ENCODE data around the gene INPP5A. TPM values are rescaled to one million over a fixed set of nuclear protein-coding genes. Genes with fewer than 3 reads are reported as not detected.

INPP5A gene
- total and polyA plus RNA-seq, 2 donors (not counting 1 experiment from before 2014, with no cell fraction given): 9.3 to 87.8 TPM

DNA sequence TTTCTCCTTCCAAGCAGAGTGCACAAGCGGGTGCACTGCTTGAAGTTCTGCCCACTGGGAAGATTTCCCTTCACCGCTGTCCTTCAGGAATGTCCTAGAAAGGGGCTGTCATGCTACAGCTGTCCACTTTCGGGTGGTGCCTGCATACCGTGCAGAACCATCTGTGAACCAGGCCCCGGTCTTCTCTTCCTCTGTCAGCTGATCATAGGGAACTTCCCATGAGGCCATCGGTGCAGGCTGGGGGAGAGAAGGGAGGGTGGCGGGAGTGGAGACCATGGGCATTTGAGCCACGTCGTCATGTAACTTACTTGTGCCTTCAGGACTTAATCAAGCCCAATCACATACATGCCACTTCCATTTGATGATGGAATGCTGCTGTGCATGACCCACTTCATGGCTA lies 136.7 kb downstream of the INPP5A start:
- Histone ChIP-seq H2AFZ (ENCODE audit: insufficient read depth, low read depth, low read length, poor library complexity, severe bottlenecking) (no peak overlapping the region), H3K27me3 (replicated peaks in 1 of 4; ENCODE audit: control extremely low read depth in 1 of 4, control insufficient read depth in 3 of 4, insufficient read depth in 4 of 4, low read length in 3 of 4) (no peaks in the 10 kb centered on the region), H3K27ac (ENCODE audit: low read length in 2 of 2) (no peak overlapping the region), H3K4me2 (replicated peaks; ENCODE audit: low read depth, low read length, poor library complexity, severe bottlenecking) (no peak overlapping the region), H4K20me1 (ENCODE audit: control insufficient read depth, insufficient read depth, low read length, poor library complexity, severe bottlenecking) (peaks cover 33% of the 10 kb centered on the region), H3K4me1 (ENCODE audit: control insufficient read depth in 2 of 2, insufficient read depth in 2 of 2, low read length in 2 of 2) (no peaks in the 10 kb centered on the region), H3K36me3 (replicated peaks in 1 of 2; ENCODE audit: control extremely low read depth in 1 of 2, control insufficient read depth in 1 of 2, extremely low read depth in 1 of 2, insufficient read depth in 2 of 2, low read length in 1 of 2) (peaks cover 0 to 2% of the 10 kb centered on the region in 2 experiments), H3K9ac (ENCODE audit: low read length) (no peak overlapping the region), H3K79me2 (ENCODE audit: control insufficient read depth, insufficient read depth, low read length) (peaks cover 32% of the 10 kb centered on the region), H3K9me3 (ENCODE audit: control extremely low read depth in 1 of 3, control insufficient read depth in 2 of 3, insufficient read depth in 1 of 3, low read length in 2 of 3) (peaks cover 0 to 8% (median 0%) of the 10 kb centered on the region in 3 donors), H3K4me3 (ENCODE audit: control extremely low read depth in 1 of 5, extremely low read depth in 1 of 5, insufficient read depth in 1 of 5, low read depth in 2 of 5, low read length in 4 of 5) (no peak overlapping the region)
- POLR2A ChIA-PET: no interaction called here
- TF ChIP-seq CTCF (IDR thresholded peaks at IDR 0.05) (no peak), EZH2 (IDR thresholded peaks at IDR 0.05; ENCODE audit: borderline replicate concordance, insufficient read depth, low read depth, low read length, poor library complexity, severe bottlenecking) (no peak)
- CTCF ChIA-PET: no interaction called here
- no peak for ATAC-seq (ENCODE audit: low read depth)
- intact Hi-C loops (cut with micrococcal nuclease): no loop called here
- no peak for DNase-seq
- no peak overlapping the region for H3K4me3 Mint-ChIP-seq
- H3K27ac Mint-ChIP-seq: no peak overlapping the region
- H3K27me3 Mint-ChIP-seq: no peaks in the 10 kb centered on the region
- no peaks in the 10 kb centered on the region for H3K9me3 Mint-ChIP-seq (ENCODE audit: insufficient read depth)
- WGBS (ENCODE audit: insufficient coverage): 98% methylated on average over 5 of the region's 9 CpGs
- peaks cover 4% of the 10 kb centered on the region for H3K4me1 Mint-ChIP-seq

GRCh38 chr10:132675031-132675740 lies 137.6 kb downstream of the INPP5A start:
- no peak overlapping the region for H3K4me3 Mint-ChIP-seq
- Histone ChIP-seq H4K20me1 (ENCODE audit: control insufficient read depth, insufficient read depth, low read length, poor library complexity, severe bottlenecking) (peaks cover 33% of the 10 kb centered on the region), H3K36me3 (replicated peaks in 1 of 2; ENCODE audit: control extremely low read depth in 1 of 2, control insufficient read depth in 1 of 2, extremely low read depth in 1 of 2, insufficient read depth in 2 of 2, low read length in 1 of 2) (peaks cover 2% of the 10 kb centered on the region in 2 experiments), H3K4me2 (replicated peaks; ENCODE audit: low read depth, low read length, poor library complexity, severe bottlenecking) (no peak overlapping the region), H3K4me3 (ENCODE audit: control extremely low read depth in 1 of 5, extremely low read depth in 1 of 5, insufficient read depth in 1 of 5, low read depth in 2 of 5, low read length in 4 of 5) (no peak overlapping the region), H3K9me3 (ENCODE audit: control extremely low read depth in 1 of 3, control insufficient read depth in 2 of 3, insufficient read depth in 1 of 3, low read length in 2 of 3) (peaks cover 0 to 8% (median 0%) of the 10 kb centered on the region in 3 donors), H3K9ac (ENCODE audit: low read length) (no peak overlapping the region), H2AFZ (ENCODE audit: insufficient read depth, low read depth, low read length, poor library complexity, severe bottlenecking) (no peak overlapping the region), H3K4me1 (ENCODE audit: control insufficient read depth in 2 of 2, insufficient read depth in 2 of 2, low read length in 2 of 2) (no peaks in the 10 kb centered on the region), H3K79me2 (ENCODE audit: control insufficient read depth, insufficient read depth, low read length) (peaks cover 28% of the 10 kb centered on the region), H3K27me3 (replicated peaks in 1 of 4; ENCODE audit: control extremely low read depth in 1 of 4, control insufficient read depth in 3 of 4, insufficient read depth in 4 of 4, low read length in 3 of 4) (no peaks in the 10 kb centered on the region), H3K27ac (ENCODE audit: low read length in 2 of 2) (no peak overlapping the region)
- ATAC-seq (ENCODE audit: low read depth): no peak
- no peaks in the 10 kb centered on the region for H3K27me3 Mint-ChIP-seq
- intact Hi-C loops (cut with micrococcal nuclease): no loop called here
- TF ChIP-seq CTCF (IDR thresholded peaks at IDR 0.05) (no peak), EZH2 (IDR thresholded peaks at IDR 0.05; ENCODE audit: borderline replicate concordance, insufficient read depth, low read depth, low read length, poor library complexity, severe bottlenecking) (no peak)
- no peaks in the 10 kb centered on the region for H3K9me3 Mint-ChIP-seq (ENCODE audit: insufficient read depth)
- ChIA-PET POLR2A (no interaction called here), CTCF (no interaction called here)
- DNase-seq: no peak
- H3K27ac Mint-ChIP-seq: no peak overlapping the region
- 93% methylated on average over 19 of the region's 23 CpGs for WGBS (ENCODE audit: insufficient coverage)
- H3K4me1 Mint-ChIP-seq: peaks cover 4% of the 10 kb centered on the region
